D721Med (cell line): ENCODE measurements around the gene ANKRD22.

ENCODE experiments used
- DNase-seq: peaks from one replicate; pipeline ENCODE4 v3.0.0; 2011; ENCODE audit warnings: low spot score; ENCODE audit not compliant: insufficient read length
- FAIRE-seq: peaks from 2 replicates; lab custom pipeline; 2011; peaks lifted over from hg19 to GRCh38; lab: Jason Lieb, UNC
- TF ChIP-seq, protein P1 (sequence below): IDR thresholded peaks from 2 replicates; pipeline ENCODE4 v1.5.1; 2012; ENCODE audit warnings: mild to moderate bottlenecking, control low read depth; ENCODE audit not compliant: insufficient read depth; ENCODE audit errors: missing control alignments

Gene ANKRD22

DNA sequence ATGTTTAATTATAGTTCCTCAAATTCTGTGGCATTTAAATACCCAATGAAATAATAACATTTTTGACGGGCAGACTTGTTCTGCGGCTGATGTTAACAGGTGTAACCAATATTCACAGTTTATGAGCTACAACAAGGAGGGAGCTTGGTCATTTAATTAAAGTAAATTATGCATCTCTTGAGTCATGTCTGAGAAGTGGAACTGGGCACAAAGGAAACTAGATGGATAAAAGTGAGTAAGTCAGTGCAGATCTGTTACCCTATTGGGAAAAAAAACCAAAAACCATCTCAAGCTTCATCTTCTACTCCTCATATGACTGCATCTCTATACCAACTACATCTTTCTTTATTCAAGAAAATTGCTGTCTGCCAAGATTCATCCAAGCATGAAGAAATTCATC lies 24.0 kb downstream of the ANKRD22 start:
- DNase-seq, result no peak
- FAIRE-seq, result no peak
- TF ChIP-seq, protein P1, sequence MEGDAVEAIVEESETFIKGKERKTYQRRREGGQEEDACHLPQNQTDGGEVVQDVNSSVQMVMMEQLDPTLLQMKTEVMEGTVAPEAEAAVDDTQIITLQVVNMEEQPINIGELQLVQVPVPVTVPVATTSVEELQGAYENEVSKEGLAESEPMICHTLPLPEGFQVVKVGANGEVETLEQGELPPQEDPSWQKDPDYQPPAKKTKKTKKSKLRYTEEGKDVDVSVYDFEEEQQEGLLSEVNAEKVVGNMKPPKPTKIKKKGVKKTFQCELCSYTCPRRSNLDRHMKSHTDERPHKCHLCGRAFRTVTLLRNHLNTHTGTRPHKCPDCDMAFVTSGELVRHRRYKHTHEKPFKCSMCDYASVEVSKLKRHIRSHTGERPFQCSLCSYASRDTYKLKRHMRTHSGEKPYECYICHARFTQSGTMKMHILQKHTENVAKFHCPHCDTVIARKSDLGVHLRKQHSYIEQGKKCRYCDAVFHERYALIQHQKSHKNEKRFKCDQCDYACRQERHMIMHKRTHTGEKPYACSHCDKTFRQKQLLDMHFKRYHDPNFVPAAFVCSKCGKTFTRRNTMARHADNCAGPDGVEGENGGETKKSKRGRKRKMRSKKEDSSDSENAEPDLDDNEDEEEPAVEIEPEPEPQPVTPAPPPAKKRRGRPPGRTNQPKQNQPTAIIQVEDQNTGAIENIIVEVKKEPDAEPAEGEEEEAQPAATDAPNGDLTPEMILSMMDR, result no peak

DNA sequence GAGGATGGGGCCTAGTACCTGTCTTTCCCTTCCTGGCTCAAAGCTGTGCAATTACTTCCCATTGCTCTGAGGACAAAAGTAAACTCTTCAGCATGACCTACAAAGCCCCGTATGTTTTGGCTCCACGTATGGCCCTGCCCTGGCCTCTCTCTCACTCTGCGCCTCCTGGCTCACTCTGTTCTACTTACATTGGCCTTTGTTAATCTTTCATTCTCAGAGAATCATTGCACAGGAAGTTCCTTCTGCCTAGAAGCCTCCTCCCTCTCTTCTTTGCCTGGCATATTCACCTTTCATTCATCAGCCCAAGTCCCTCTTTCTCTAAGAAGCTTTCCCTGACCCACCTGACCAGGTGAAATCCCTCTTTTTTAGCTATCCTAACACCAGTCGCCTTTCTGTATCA lies 25.3 kb downstream of the ANKRD22 start:
- FAIRE-seq, result no peak
- no peak for DNase-seq
- TF ChIP-seq, protein P1, result no peak

DNA sequence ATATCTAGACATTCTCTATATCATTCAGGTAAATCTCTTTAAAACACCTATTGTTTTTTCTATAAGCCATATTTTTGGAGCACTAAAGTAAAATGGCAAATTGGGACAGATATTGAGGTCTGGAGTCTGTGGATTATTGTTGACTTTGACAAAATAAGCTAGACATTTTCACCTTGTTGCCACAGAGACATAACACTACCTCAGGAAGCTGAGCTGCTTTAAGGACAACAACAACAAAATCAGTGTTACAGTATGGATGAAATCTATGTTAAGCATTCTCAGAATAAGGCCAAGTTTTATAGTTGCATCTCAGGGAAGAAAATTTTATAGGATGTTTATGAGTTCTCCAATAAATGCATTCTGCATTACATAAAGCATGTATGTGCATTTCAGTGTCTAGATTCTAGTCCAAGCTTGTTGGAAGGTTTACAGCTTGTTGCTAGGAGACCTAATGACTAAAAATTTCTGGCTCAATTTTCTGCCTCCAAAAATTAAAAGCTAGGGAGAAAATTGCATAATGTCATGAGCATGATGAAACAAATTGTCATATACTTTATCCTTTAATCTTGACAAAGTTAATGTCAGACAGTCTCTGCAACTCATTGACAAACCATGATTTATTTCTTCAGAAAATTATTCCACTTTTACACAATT lies 30.8 kb downstream of the ANKRD22 start:
- FAIRE-seq (no peak), DNase-seq (no peak)
- TF ChIP-seq, protein P1, result no peak

GRCh38 chr10:88819290-88819689 lies 32.4 kb downstream of the ANKRD22 start:
- TF ChIP-seq, protein P1, result no peak
- FAIRE-seq (no peak), DNase-seq (no peak)

GRCh38 chr10:88813200-88813599 lies 38.4 kb downstream of the ANKRD22 start:
- DNase-seq (no peak), FAIRE-seq (no peak)
- TF ChIP-seq, protein P1, result no peak

DNA sequence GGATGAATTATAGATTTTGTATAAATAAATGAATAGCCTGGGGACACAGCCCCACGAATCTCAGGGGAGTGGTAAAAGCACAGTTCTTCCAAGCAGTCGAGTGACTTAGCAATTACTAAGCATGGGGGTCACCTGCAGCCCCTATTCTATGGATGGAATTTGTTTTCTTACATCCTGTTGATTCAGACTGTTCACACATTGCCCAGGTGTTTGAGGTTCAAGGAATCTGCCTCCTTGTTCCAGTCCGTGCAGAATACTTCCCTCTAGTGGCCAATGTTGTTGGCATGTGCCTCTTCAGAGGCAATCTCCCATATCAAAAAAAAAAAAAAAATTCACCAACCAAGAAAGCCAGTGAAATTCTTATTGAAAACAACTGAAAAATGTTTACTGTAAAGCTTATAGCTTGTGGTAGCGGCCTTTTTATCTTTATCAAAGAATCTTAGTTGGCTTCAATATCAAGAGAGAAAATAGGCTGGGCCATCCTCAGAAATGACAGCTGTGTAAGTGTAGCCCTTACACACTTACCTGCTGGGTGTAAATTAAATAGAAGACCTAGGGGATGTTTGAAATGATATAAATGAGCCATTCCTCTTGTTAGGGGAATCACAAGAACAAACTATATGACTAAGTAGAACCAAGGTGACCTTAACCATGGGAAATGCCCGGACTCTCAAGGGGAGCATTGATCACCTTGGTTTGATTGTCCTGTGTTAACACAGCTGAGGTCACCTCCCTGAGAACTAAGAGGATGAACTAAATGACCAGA lies 41.3 kb downstream of the ANKRD22 start:
- no peak for DNase-seq
- TF ChIP-seq, protein P1, result peak; percentile 61
- peak; percentile 44 for FAIRE-seq

DNA sequence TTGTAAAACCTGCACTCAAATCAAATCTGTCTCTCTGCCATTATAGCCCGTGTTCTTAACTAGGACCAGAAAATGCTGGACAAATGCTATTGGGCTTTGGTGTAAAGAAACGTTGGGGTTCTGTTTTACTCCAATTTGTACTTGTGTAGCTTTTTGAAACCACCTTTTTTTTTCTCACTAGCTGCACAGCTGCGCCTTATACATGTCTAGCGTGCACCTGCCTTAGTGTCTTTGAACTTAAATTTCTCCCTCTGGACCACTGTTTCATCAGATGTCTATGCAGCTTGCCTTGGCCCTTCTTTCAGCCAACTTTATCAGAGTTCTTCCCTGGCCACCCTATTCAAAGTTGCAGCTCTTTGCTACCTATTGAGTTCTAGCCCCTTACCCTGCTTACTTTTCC lies 42.0 kb downstream of the ANKRD22 start:
- TF ChIP-seq, protein P1, result no peak
- no peak for FAIRE-seq
- no peak for DNase-seq
